ENCODE data around the gene PRR16.

Gene PRR16

GRCh38 chr5:120591911-120592310 lies 127.8 kb downstream of the PRR16 start:
- DNase-seq, result no peak

GRCh38 chr5:120599576-120599975 lies 135.5 kb downstream of the PRR16 start:
- DNase-seq, result no peak

GRCh38 chr5:120600639-120601038 lies 136.5 kb downstream of the PRR16 start:
- DNase-seq, result peak; percentile 53

GRCh38 chr5:120602033-120602432 lies 137.9 kb downstream of the PRR16 start:
- DNase-seq, result no peak

GRCh38 chr5:120604884-120605283 lies 140.8 kb downstream of the PRR16 start:
- DNase-seq, result no peak

GRCh38 chr5:120605325-120606079 lies 141.4 kb downstream of the PRR16 start:
- no peak for DNase-seq

- no peak for DNase-seq
Measured at GRCh38 chr5:120609570-120609969, 145.5 kb downstream of the PRR16 start.

GRCh38 chr5:120610145-120610544 lies 146.0 kb downstream of the PRR16 start:
- DNase-seq, result no peak

GRCh38 chr5:120613729-120614128 lies 149.6 kb downstream of the PRR16 start:
- no peak for DNase-seq

- DNase-seq, result no peak
Measured at GRCh38 chr5:120614531-120615180, 150.6 kb downstream of the PRR16 start.

GRCh38 chr5:120615967-120616645 lies 152.0 kb downstream of the PRR16 start:
- DNase-seq, result no peak

GRCh38 chr5:120621339-120621738 lies 157.2 kb downstream of the PRR16 start:
- DNase-seq, result no peak

GRCh38 chr5:120624021-120624563 lies 160.0 kb downstream of the PRR16 start:
- no peak for DNase-seq

GRCh38 chr5:120628156-120628555 lies 164.1 kb downstream of the PRR16 start:
- no peak for DNase-seq

GRCh38 chr5:120630550-120630949 lies 166.4 kb downstream of the PRR16 start:
- DNase-seq, result no peak

GRCh38 chr5:120631611-120632010 lies 167.5 kb downstream of the PRR16 start:
- no peak for DNase-seq

- no peak for DNase-seq
Measured at GRCh38 chr5:120632430-120632829, 168.3 kb downstream of the PRR16 start.

- DNase-seq, result no peak
Measured at GRCh38 chr5:120638449-120638848, 174.3 kb downstream of the PRR16 start.

- DNase-seq, result no peak
Measured at GRCh38 chr5:120640778-120641177, 176.7 kb downstream of the PRR16 start.

GRCh38 chr5:120644516-120644915 lies 180.4 kb downstream of the PRR16 start:
- no peak for DNase-seq

GRCh38 chr5:120655828-120656435 lies 191.8 kb downstream of the PRR16 start:
- no peak for DNase-seq

GRCh38 chr5:120657104-120657503 lies 193.0 kb downstream of the PRR16 start:
- no peak for DNase-seq

GRCh38 chr5:120677481-120677880 lies 213.4 kb downstream of the PRR16 start:
- DNase-seq, result no peak
